CD14-positive monocyte (primary cell): ENCODE measurements around the gene RAB3GAP1. TPM values are rescaled to one million over a fixed set of nuclear protein-coding genes. Genes with fewer than 3 reads are reported as not detected.

Experiments
- DNase-seq, 3 donors: peaks; one replicate each; pipeline ENCODE4 v3.0.0-alpha.2; 2011 to 2022
- H2AFZ ChIP-seq: 2 replicates; pipeline ENCODE4 v1.6.0; 2012; ENCODE audit warnings: mild to moderate bottlenecking, low read depth, low read length, inconsistent platforms; ENCODE audit not compliant: insufficient read depth, poor library complexity, severe bottlenecking
- H3K27ac ChIP-seq, 2 donors: 1 replicate in 1 of 2; 2 replicates in 1 of 2; pipeline ENCODE4 v1.5.1; 2012 to 2013; ENCODE audit warnings: low read length in 2 of 2, control low read depth in 1 of 2, inconsistent platforms in 1 of 2, low read depth in 1 of 2, mild to moderate bottlenecking in 1 of 2
- H3K27me3 ChIP-seq, 2 donors: one replicate each; pipeline versions ENCODE4 v1.6.0 to v1.6.1; 2011 to 2013; ENCODE audit warnings: low read length in 2 of 2; ENCODE audit not compliant: control insufficient read depth in 2 of 2, insufficient read depth in 2 of 2
- H3K36me3 ChIP-seq, 2 donors: replicated peaks in 1 of 2; 1 replicate in 1 of 2; 2 replicates in 1 of 2; pipeline versions ENCODE4 v1.5.1 to v1.6.1; 2012 to 2013; ENCODE audit warnings: low read length in 2 of 2, control low read depth in 1 of 2, inconsistent platforms in 1 of 2, mild to moderate bottlenecking in 1 of 2; ENCODE audit not compliant: insufficient read depth in 2 of 2, control insufficient read depth in 1 of 2
- H3K4me1 ChIP-seq, 2 donors: 1 replicate in 1 of 2; 2 replicates in 1 of 2; pipeline versions ENCODE4 v1.5.1 to v1.6.1; 2012 to 2013; ENCODE audit warnings: low read length in 2 of 2, control low read depth in 1 of 2, inconsistent platforms in 1 of 2, mild to moderate bottlenecking in 1 of 2, moderate library complexity in 1 of 2; ENCODE audit not compliant: insufficient read depth in 2 of 2, control insufficient read depth in 1 of 2
- H3K4me2 ChIP-seq: replicated peaks from 2 replicates; pipeline ENCODE3; 2012; ENCODE audit warnings: low read length, moderate library complexity, mild to moderate bottlenecking; ENCODE audit not compliant: poor library complexity, severe bottlenecking; ENCODE audit errors: extremely low read depth
- H3K4me3 ChIP-seq, 3 experiments: fragments of 200-600 bp in 1 of 3; sonication (generic) in 1 of 3; replicated peaks in 1 of 3; 1 replicate in 2 of 3; 2 replicates in 1 of 3; pipeline ENCODE4 v1.5.1; 2011 to 2013; ENCODE audit warnings: low read length in 3 of 3, mild to moderate bottlenecking in 3 of 3, control low read depth in 2 of 3, low read depth in 2 of 3, inconsistent platforms in 1 of 3, moderate library complexity in 1 of 3
- H3K79me2 ChIP-seq: 2 replicates; pipeline ENCODE4 v1.6.0; 2012; ENCODE audit warnings: mild to moderate bottlenecking, control low read depth, inconsistent platforms, low read length, moderate library complexity; ENCODE audit not compliant: insufficient read depth
- H3K9ac ChIP-seq: 2 replicates; pipeline ENCODE4 v1.6.0; 2017; ENCODE audit warnings: low read length, mild to moderate bottlenecking; ENCODE audit not compliant: insufficient read depth, poor library complexity, severe bottlenecking
- H3K9me3 ChIP-seq, 2 donors: replicated peaks in 1 of 2; 1 replicate in 1 of 2; 2 replicates in 1 of 2; pipeline versions ENCODE4 v1.5.1 to v1.6.1; 2012 to 2013; ENCODE audit warnings: low read length in 2 of 2, control low read depth in 1 of 2; ENCODE audit not compliant: control insufficient read depth in 1 of 2, insufficient read depth in 1 of 2
- H4K20me1 ChIP-seq: 2 replicates; pipeline ENCODE4 v1.6.0; 2012; ENCODE audit warnings: mild to moderate bottlenecking, low read length, control low read depth, moderate library complexity; ENCODE audit not compliant: insufficient read depth
- H3K27ac Mint-ChIP-seq, 7 donors: one replicate each; pipeline ENCODE4 v1.8.0; 2020; ENCODE audit warnings: mild to moderate bottlenecking in 7 of 7, mixed read lengths in 7 of 7, moderate library complexity in 6 of 7, inconsistent platforms in 2 of 7
- H3K27me3 Mint-ChIP-seq, 3 donors: one replicate each; pipeline ENCODE4 v1.8.0; 2021 to 2022; ENCODE audit warnings: low read depth in 3 of 3, mild to moderate bottlenecking in 3 of 3, mixed read lengths in 3 of 3, moderate library complexity in 3 of 3, inconsistent platforms in 1 of 3
- H3K36me3 Mint-ChIP-seq, 2 donors: one replicate each; pipeline ENCODE4 v1.8.0; 2020; ENCODE audit warnings: mixed read lengths in 2 of 2, inconsistent platforms in 1 of 2, mild to moderate bottlenecking in 1 of 2
- H3K4me1 Mint-ChIP-seq: one replicate; pipeline ENCODE4 v1.8.0; 2020; ENCODE audit warnings: mild to moderate bottlenecking, mixed read lengths
- H3K4me3 Mint-ChIP-seq, 2 donors: one replicate each; pipeline ENCODE4 v1.8.0; 2020; ENCODE audit warnings: mild to moderate bottlenecking in 2 of 2, mixed read lengths in 2 of 2, moderate library complexity in 1 of 2
- H3K9me3 Mint-ChIP-seq, 7 donors: one replicate each; pipeline ENCODE4 v1.8.0; 2020 to 2022; ENCODE audit warnings: mixed read lengths in 7 of 7, mild to moderate bottlenecking in 6 of 7, moderate library complexity in 6 of 7, inconsistent platforms in 2 of 7
- WGBS: methylation state at CpG from one replicate; pipeline ENCODE4 v1.1.5; 2013; ENCODE audit warnings: missing lambda C conversion rate; ENCODE audit not compliant: insufficient coverage; 5-methylcytosine and 5-hydroxymethylcytosine counted together
- intact Hi-C, 2 donors: fragments of 100-400 bp; cut with micrococcal nuclease; formaldehyde crosslinking; loops; one replicate each; pipeline versions ENCODE4 v1.15.0 to v1.15.1; 2023
- polyA plus RNA-seq, 3 donors: library from polyadenylated mRNA; depleted of rRNA in 1 of 3; unstranded in 2 of 3; stranded (reverse) in 1 of 3; fragments of 300-500 nt in 2 of 3; fragments of >200 nt in 1 of 3; fragmentation: Illumina TruSeq in 2 of 3; gene quantifications; 1 replicate in 2 of 3; 2 replicates in 1 of 3; pipeline ENCODE4 v1.2.3, GENCODE V29; 2012 to 2021
- TF ChIP-seq, protein P1 (sequence below): fragments of 200-600 bp; IDR thresholded peaks from one replicate; pipeline ENCODE4 v1.8.0; 2022; ENCODE audit warnings: antibody characterized with exemption, mild to moderate bottlenecking

The RAB3GAP1 gene
- polyA plus RNA-seq, 3 donors: 8.0 to 17.4 (median 11.3) TPM

DNA sequence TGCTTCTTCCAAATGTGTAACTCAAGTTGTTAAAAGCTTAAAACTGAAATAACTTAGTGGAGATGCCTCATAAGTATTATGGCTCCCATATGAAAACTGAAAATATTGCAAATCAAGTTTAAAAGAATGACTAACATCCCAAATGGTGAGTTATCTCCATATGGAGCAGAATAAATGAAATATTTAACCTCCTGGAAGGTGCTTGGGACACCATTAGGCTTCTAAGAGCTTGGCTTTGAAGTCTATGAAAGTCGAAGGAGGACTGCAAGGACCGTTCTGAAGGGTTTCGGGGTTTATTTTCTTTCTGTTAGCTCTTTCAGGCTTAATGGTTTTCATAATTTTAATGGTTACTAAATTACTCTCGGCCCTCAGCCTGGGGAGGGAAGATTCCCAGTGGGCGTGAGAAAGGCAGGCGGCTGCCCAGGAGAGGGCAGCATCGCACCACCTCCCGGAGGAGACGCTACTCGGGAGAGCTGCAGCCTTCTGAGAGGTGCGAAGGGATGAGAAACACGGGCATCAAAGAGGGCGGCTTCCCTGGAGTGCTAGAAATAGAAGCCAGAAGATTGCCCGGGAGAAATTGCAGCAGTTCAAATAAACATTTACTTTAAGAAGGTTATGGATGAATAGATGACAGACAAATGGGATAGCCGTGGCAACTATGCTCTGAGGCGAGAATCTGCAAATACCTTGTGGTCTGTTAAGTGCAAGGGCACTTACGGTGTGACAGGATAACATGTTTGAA, 47.9 kb upstream of the RAB3GAP1 start:
- H3K27ac Mint-ChIP-seq: peak overlapping the region in 1 of 7 donors; percentile 31
- H3K36me3 Mint-ChIP-seq: no peaks in the 10 kb centered on the region
- intact Hi-C loops: loop anchor here in 1 of 2 donors (10.0 kb wide), 1 partner anchor 701 kb away; no protein-coding TSS in a partner anchor

DNA sequence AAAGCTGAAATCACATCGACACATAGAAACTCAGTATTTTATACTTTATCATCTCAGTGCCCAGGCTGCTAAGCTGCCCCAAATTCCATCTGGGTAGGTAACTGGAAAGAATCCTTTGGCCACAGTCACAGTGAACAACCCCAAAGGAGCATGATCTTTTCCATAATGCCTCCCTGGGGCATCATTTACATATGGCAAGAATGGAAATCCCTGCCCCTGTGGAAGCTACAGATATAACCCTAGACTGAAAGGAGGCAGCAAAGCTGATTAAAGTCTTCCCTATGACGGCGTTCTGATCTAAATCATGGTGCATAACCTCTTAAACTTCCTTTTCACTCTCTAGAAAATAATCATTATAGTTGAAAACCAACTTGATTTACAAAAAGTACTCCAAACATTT, 46.3 kb upstream of the RAB3GAP1 start:
- no peaks in the 10 kb centered on the region for H4K20me1 ChIP-seq
- Mint-ChIP-seq H3K27ac (no peak overlapping the region), H3K27me3 (peaks cover 5 to 25% (median 6%) of the 10 kb centered on the region in 3 donors), H3K4me1 (peaks cover 5% of the 10 kb centered on the region), H3K4me3 (no peak overlapping the region), H3K36me3 (no peaks in the 10 kb centered on the region), H3K9me3 (no peaks in the 10 kb centered on the region)
- TF ChIP-seq, protein P1, sequence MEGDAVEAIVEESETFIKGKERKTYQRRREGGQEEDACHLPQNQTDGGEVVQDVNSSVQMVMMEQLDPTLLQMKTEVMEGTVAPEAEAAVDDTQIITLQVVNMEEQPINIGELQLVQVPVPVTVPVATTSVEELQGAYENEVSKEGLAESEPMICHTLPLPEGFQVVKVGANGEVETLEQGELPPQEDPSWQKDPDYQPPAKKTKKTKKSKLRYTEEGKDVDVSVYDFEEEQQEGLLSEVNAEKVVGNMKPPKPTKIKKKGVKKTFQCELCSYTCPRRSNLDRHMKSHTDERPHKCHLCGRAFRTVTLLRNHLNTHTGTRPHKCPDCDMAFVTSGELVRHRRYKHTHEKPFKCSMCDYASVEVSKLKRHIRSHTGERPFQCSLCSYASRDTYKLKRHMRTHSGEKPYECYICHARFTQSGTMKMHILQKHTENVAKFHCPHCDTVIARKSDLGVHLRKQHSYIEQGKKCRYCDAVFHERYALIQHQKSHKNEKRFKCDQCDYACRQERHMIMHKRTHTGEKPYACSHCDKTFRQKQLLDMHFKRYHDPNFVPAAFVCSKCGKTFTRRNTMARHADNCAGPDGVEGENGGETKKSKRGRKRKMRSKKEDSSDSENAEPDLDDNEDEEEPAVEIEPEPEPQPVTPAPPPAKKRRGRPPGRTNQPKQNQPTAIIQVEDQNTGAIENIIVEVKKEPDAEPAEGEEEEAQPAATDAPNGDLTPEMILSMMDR: no peak
- DNase-seq: no peak
- H3K4me3 ChIP-seq: no peak overlapping the region
- no peak overlapping the region for H2AFZ ChIP-seq
- no peaks in the 10 kb centered on the region for H3K9me3 ChIP-seq
- no peaks in the 10 kb centered on the region for H3K79me2 ChIP-seq
- no peak overlapping the region for H3K4me2 ChIP-seq
- H3K4me1 ChIP-seq: no peaks in the 10 kb centered on the region
- no peak overlapping the region for H3K27ac ChIP-seq
- H3K9ac ChIP-seq: no peak overlapping the region
- no peaks in the 10 kb centered on the region for H3K36me3 ChIP-seq
- intact Hi-C loops: loop anchor here (5.0 to 10.0 kb wide), 2 partner anchors 699 to 707 kb away; no protein-coding TSS in a partner anchor
- H3K27me3 ChIP-seq: peaks cover 2 to 11% of the 10 kb centered on the region in 2 donors
- 78% methylated on average over 3 of the region's 3 CpGs for WGBS

More for the DNA sequence above, 47.9 kb upstream of the RAB3GAP1 start:
- Histone ChIP-seq H3K9me3 (no peaks in the 10 kb centered on the region), H3K27ac (no peak overlapping the region), H3K9ac (no peak overlapping the region), H3K79me2 (no peaks in the 10 kb centered on the region), H3K27me3 (peaks cover 2 to 11% of the 10 kb centered on the region in 2 donors), H3K4me2 (no peak overlapping the region), H3K4me3 (no peak overlapping the region), H2AFZ (peak overlapping the region; percentile 10), H4K20me1 (no peaks in the 10 kb centered on the region), H3K4me1 (no peaks in the 10 kb centered on the region), H3K36me3 (no peaks in the 10 kb centered on the region)
- 17% methylated on average over 10 of the region's 17 CpGs for WGBS
- no peak overlapping the region for H3K4me3 Mint-ChIP-seq
- H3K27me3 Mint-ChIP-seq: peaks cover 5 to 23% (median 6%) of the 10 kb centered on the region in 3 donors
- H3K9me3 Mint-ChIP-seq: no peaks in the 10 kb centered on the region
- TF ChIP-seq, protein P1: peak; percentile 87
- peak; percentile 22 to 45 (median 40) for DNase-seq
- peaks cover 5% of the 10 kb centered on the region for H3K4me1 Mint-ChIP-seq
